NOMO-1 treated with dmso at 0.1 percent for 144 hours (cell line): ENCODE data around the gene LPAR2.
"Not testable (repeated sequence)": the region's sequence is repeated elsewhere in the genome, so short reads cannot be mapped to it uniquely, and the experiment has no call there.

Source experiments
- DNase-seq: peaks from one replicate; lab custom pipeline; 2025; ENCODE audit not compliant: unreplicated experiment; lab: John Stamatoyannopoulos, UW

Gene LPAR2

GRCh38 chr19:19627621-19628500 lies at the start of gene LPAR2:
LPAR2 (minus strand) TSS chr19:19628220; CDS start chr19:19627275, 945 bp downstream.
- no peak for DNase-seq

DNA sequence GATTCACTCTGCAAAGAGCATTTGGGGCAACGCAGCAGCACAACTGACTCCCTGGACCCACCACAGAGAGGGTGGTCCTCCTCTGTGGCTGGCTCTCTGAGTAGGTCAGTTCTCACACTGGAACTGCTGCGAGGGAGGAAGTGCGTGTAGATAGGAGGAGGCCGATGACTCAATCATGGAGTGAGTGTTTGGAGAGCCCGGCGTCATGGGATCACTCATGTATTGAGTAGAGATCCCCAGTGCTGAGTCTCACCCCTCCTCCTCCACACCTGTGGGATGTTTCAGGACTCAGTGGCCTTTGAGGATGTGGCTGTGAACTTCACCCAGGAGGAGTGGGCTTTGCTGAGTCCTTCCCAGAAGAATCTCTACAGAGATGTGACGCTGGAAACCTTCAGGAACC lies 49.6 kb upstream of the LPAR2 start:
- DNase-seq, result no peak

- DNase-seq, result no peak
These were observed 46.3 kb upstream of the LPAR2 start for GRCh38 chr19:19674315-19674714.

DNA sequence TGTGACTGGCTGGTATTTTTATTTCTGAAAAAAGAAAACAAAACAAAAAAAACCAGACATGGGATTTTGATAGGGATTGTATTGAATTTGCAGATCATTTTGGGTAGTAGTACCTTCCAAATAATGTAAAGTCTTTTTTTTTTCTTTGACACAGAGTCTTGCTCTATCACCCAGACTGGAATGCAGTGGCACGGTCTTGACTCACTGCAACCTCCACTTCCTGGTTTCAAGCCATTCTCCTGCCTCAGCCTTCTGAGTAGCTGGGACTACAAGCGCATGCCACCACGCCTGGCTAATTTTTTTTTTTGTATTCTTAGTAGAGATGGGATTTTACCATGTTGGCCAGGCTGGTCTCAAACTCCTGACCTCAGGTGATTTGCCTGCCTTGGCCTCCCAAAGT lies 44.8 kb upstream of the LPAR2 start:
- DNase-seq, result no peak

- DNase-seq, result no peak
These were observed 42.1 kb upstream of the LPAR2 start for GRCh38 chr19:19670070-19670551.

DNA sequence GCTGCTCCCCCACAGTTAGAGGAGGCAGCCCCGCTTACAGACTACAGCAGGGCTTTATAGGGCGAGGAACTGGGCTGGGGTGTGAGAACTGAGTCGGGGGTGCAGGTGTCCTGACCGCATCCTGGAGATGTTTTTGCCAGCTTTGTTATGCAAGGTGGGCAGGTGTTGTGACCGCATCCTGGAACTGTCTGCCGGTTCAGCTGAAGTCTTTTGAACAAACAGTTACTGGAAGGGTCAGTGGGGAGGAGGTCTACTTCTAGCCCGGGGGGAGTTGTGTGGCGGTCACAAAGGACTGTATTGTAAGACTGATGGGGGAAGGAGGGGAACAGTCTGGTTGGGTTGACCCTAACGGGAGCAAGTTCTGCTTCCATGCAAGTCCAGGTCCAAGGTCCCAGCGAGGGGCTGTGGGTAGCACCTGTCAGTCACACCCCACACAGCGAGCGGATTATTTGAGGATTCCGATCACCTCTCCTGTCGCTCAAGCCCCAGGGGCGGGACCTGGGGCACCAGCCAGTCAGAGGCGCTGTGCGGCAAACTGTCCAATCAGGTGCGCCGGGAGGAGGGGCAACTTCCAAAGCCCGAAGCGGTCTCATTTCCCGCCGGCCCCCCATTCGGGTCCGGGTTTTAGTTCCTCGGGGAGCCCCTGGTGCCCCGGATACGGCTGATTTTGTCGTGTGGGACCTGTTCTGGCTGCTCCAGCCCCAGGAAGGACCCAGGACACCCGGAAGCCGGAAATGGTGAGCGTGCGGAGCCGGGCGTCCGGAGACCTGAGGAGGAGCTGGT lies 40.4 kb upstream of the LPAR2 start, which contains the start of gene ZNF101:
TSS of gene ZNF101 (plus strand) at position 610 of the 783 bp plus-strand sequence. CDS start at position 735, 125 bp downstream.
- peak; percentile 85 for DNase-seq

- DNase-seq, result not testable (repeated sequence)
These were observed 37.5 kb upstream of the LPAR2 start for GRCh38 chr19:19665420-19665948.

GRCh38 chr19:19663256-19664120 lies 35.5 kb upstream of the LPAR2 start, which contains the start of gene ATP13A1:
ATP13A1 (minus strand) TSS chr19:19663676; CDS start chr19:19663666, 10 bp downstream.
- DNase-seq, result peak; percentile 96

DNA sequence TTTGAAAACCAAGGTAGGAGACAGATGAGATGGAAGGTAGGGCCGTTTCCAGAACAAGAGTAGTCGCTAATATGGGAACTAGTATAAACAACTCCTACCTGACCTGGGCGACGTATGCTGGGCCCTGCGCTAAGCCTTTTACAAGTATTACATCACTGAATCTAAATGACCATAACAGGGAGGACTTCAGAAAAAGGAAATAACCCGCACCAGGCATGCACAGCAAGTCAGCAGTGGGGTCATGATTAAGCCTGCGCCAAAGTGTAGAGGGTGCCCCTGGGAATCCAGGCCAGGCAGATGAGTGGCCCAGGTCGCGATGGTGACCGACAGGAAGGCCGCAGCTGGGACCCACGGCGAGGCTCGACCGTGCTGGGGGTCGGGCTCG lies 34.8 kb upstream of the LPAR2 start:
- peak; percentile 23 for DNase-seq

GRCh38 chr19:19662344-19662743 lies 34.3 kb upstream of the LPAR2 start:
- no peak for DNase-seq

DNA sequence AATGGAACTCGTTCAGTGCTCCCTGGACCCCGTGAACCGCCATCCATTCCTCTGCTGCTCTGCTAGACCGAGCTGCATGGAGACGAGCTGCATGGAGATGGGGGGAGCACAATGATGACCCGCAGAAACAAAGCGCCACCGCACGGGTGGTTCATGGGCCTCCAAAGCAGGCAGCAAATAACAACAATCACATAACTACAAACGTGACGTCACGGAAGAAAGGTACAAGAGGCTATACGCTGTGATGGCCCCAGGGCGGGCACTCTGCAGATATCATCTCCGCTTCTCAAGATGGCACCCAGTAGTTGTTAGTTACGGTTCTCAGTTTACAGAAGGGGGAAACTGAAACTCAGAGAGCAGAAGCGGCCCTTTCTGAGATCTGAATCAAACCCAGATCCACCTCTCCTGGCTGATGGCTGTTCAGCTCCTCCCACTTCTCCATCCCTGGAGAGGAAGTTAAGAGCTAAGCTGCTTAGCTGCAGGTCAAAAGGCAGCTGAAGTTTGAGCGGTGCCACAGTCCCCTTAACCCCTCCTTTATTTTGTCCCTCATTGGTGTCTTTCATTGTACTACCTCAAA lies 33.7 kb upstream of the LPAR2 start:
- DNase-seq, result peak; percentile 88

- DNase-seq, result no peak
These were observed 33.2 kb upstream of the LPAR2 start for GRCh38 chr19:19661141-19661674.

- no peak for DNase-seq
These were observed 31.7 kb upstream of the LPAR2 start for GRCh38 chr19:19659646-19660245.

GRCh38 chr19:19657397-19657783 lies 29.4 kb upstream of the LPAR2 start:
- no peak for DNase-seq

DNA sequence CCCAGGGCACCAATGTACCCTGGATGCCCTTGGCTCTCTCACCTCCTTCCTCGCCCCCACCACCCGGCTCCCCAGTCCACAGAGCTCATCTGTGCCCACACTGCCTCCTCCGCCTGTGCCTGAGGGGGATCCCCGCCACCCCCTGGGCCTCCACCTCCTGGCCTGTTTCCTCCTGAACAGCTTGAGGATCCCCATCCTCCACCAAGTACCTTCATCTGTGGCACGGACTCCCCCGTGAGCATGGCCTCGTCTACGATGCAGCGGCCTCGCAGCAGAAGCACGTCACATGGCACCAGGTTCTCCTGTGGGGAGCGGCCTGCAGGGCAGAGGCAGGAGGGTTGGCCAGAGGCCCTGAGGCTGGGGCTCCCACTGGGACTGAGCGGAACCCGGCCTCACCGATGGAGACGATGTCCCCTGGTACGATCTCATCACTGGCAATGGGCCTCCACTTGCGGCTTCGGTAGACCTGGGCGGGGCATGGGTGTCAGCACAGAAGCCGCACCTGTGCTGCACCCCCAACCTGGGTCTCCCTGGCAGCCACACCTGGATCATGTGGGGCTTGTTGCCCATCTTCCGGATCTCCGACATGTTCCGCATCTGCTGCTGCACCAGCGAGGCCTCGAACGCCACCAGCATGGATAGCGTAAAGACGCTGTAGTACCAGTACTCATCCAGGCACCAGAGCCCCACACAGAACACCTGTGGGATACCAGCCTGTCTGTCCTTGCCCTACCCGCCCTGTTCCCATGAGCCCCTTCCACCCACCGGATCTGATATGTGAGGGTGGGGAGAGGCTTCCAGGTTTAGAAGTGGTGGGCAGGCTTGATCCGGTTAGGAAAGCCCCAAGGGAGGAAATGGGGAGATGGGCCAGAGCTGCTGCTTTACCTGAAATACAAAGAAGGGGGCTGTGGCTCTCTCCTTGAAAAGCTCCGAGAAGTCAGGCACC lies 28.7 kb upstream of the LPAR2 start:
- DNase-seq, result no peak

DNA sequence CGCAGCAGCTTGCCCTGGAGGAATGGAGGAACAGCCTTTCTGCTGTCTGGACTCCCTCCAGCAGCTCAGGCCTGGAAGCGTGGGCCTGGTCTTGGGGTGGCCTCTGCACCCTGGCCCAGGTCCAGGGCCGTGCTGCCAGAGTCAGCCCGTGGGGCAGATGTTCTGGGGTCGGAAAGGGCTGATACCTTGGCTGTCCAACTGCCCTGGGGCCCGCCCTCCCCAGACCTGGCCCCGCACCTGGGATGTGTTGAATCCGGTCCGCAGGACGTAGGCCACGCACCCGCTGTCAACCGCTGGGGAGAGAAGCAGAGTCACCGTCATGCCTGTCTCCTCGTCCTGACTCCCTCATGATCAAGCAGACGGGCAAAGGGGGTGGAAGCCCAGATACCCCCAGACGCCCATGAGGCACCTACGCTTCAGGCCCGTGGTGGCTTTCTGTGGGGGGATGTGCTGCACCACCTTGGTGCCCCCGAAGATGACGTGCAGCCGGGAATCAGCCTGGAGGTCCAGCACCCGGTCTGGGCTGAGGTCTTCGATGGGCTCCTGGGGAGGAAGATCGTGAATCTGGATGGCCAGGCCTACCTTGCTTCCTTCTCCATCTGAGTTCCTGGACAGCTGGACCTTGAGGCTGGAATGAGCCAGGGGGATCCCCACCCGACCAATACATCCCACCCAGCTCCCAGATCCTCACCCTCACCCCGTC lies 27.8 kb upstream of the LPAR2 start:
- no peak for DNase-seq

GRCh38 chr19:19655051-19655594 lies 27.1 kb upstream of the LPAR2 start:
- DNase-seq, result no peak
